Tibial nerve (tissue), 4 donors: ENCODE results near the gene B3GAT1. TPM values are rescaled to one million over a fixed set of nuclear protein-coding genes. Genes with fewer than 3 reads are reported as not detected.

ENCODE experiments used
- DNase-seq, 2 donors: peaks; one replicate each; pipeline ENCODE4 v3.0.0-alpha.2; 2019; ENCODE audit warnings: low spot score in 2 of 2
- H3K27ac ChIP-seq, 4 donors: fragments of 200-600 bp; sonication (generic) in 3 of 4; one replicate each; pipeline ENCODE4 v1.5.1; 2017 to 2019; ENCODE audit warnings: mild to moderate bottlenecking in 1 of 4
- H3K27me3 ChIP-seq, 2 donors: fragments of 200-600 bp; sonication (generic) in 1 of 2; one replicate each; pipeline versions ENCODE4 v1.5.1 to v1.6.0; 2017 to 2019
- H3K36me3 ChIP-seq, 3 donors: fragments of 200-600 bp; sonication (generic); one replicate each; pipeline ENCODE4 v1.5.1; 2018 to 2019
- H3K4me1 ChIP-seq, 4 donors: fragments of 200-600 bp; sonication (generic) in 3 of 4; one replicate each; pipeline ENCODE4 v1.5.1; 2017 to 2019
- H3K4me3 ChIP-seq, 4 donors: fragments of 200-600 bp; sonication (generic) in 3 of 4; one replicate each; pipeline ENCODE4 v1.5.1; 2017 to 2019; ENCODE audit warnings: mild to moderate bottlenecking in 1 of 4, moderate library complexity in 1 of 4
- H3K9me3 ChIP-seq, 4 donors: fragments of 200-600 bp; sonication (generic) in 3 of 4; one replicate each; pipeline ENCODE4 v1.5.1; 2017 to 2019
- CTCF ChIP-seq, 5 experiments: fragments of 200-600 bp in 3 of 5; fragments of 450-650 bp in 2 of 5; sonication (generic) in 3 of 5; IDR thresholded peaks; one replicate each; pipeline ENCODE4 v1.5.1; 2016 to 2019; ENCODE audit warnings: antibody characterized with exemption in 5 of 5, mild to moderate bottlenecking in 3 of 5, moderate library complexity in 2 of 5
- EP300 ChIP-seq, 2 donors: sonication (generic); formaldehyde crosslinking; IDR thresholded peaks; one replicate each; pipeline ENCODE4 v1.6.1; 2017; ENCODE audit warnings: antibody characterized with exemption in 2 of 2, mild to moderate bottlenecking in 1 of 2
- POLR2A ChIP-seq, 2 donors: fragments of 450-650 bp; IDR thresholded peaks; one replicate each; pipeline ENCODE4 v1.6.1; 2017; ENCODE audit warnings: antibody characterized with exemption in 2 of 2, mild to moderate bottlenecking in 2 of 2, moderate library complexity in 2 of 2
- WGBS, 2 donors: methylation state at CpG; one replicate each; pipeline ENCODE4 v1.1.5; 2018; 5-methylcytosine and 5-hydroxymethylcytosine counted together
- total RNA-seq, 4 donors: library from RNA; depleted of rRNA; stranded (reverse); fragments of >200 nt; gene quantifications; one replicate each; pipeline ENCODE4 v1.1.0, GENCODE V29; 2016

Gene B3GAT1
- total RNA-seq, 4 donors from 2014 or later: 6.6 to 18.0 (median 9.1) TPM

- TF ChIP-seq CTCF (IDR thresholded peaks at IDR 0.05): no peak
- no peak for TF ChIP-seq POLR2A (IDR thresholded peaks at IDR 0.05)
- no peak for TF ChIP-seq EP300 (IDR thresholded peaks at IDR 0.05)
These were observed 77.1 kb downstream of the B3GAT1 start for GRCh38 chr11:134334796-134335571.

GRCh38 chr11:134333946-134334345 is 78.1 kb downstream of the B3GAT1 start:
- Histone ChIP-seq H3K27me3 (no peaks in the 10 kb centered on the region), H3K36me3 (no peaks in the 10 kb centered on the region), H3K4me1 (peaks cover 0 to 24% (median 7%) of the 10 kb centered on the region in 4 donors), H3K4me3 (no peak overlapping the region), H3K9me3 (no peaks in the 10 kb centered on the region), H3K27ac (no peak overlapping the region)
- TF ChIP-seq EP300 (IDR thresholded peaks at IDR 0.05) (no peak), CTCF (IDR thresholded peaks at IDR 0.05) (no peak), POLR2A (IDR thresholded peaks at IDR 0.05) (no peak)
- WGBS, 2 donors: 42 to 62% methylated on average over 3 of the region's 3 CpGs
- no peak for DNase-seq

More at GRCh38 chr11:134334796-134335571, 77.1 kb downstream of the B3GAT1 start:
- no peak overlapping the region for H3K4me3 ChIP-seq
- peaks cover 0 to 24% (median 7%) of the 10 kb centered on the region in 4 donors for H3K4me1 ChIP-seq
- WGBS, 2 donors: 85 to 91% methylated on average over 10 of the region's 10 CpGs
- no peak for DNase-seq
- no peaks in the 10 kb centered on the region for H3K27me3 ChIP-seq
- H3K36me3 ChIP-seq: no peaks in the 10 kb centered on the region
- no peak overlapping the region for H3K27ac ChIP-seq
- no peaks in the 10 kb centered on the region for H3K9me3 ChIP-seq

GRCh38 chr11:134333312-134333711 is 78.7 kb downstream of the B3GAT1 start:
- DNase-seq: no peak
- TF ChIP-seq CTCF (IDR thresholded peaks at IDR 0.05) (no peak), POLR2A (IDR thresholded peaks at IDR 0.05) (no peak), EP300 (IDR thresholded peaks at IDR 0.05) (no peak)
- WGBS, 2 donors: 85 to 87% methylated on average over 7 of the region's 7 CpGs
- H3K36me3 ChIP-seq: no peaks in the 10 kb centered on the region
- H3K27me3 ChIP-seq: no peaks in the 10 kb centered on the region
- no peaks in the 10 kb centered on the region for H3K9me3 ChIP-seq
- H3K4me3 ChIP-seq: no peak overlapping the region
- peaks cover 0 to 24% (median 7%) of the 10 kb centered on the region in 4 donors for H3K4me1 ChIP-seq
- no peak overlapping the region for H3K27ac ChIP-seq

GRCh38 chr11:134332782-134333181 is 79.3 kb downstream of the B3GAT1 start:
- Histone ChIP-seq H3K27ac (no peak overlapping the region), H3K27me3 (no peaks in the 10 kb centered on the region), H3K4me1 (peaks cover 0 to 24% (median 7%) of the 10 kb centered on the region in 4 donors), H3K9me3 (no peaks in the 10 kb centered on the region), H3K36me3 (no peaks in the 10 kb centered on the region), H3K4me3 (peak overlapping the region in 1 of 4 donors; percentile 63)
- WGBS, 2 donors: 53 to 66% methylated on average over 7 of the region's 7 CpGs
- TF ChIP-seq EP300 (IDR thresholded peaks at IDR 0.05): no peak
- DNase-seq: no peak

GRCh38 chr11:134332189-134332631 is 79.8 kb downstream of the B3GAT1 start:
- no peaks in the 10 kb centered on the region for H3K27me3 ChIP-seq
- peak overlapping the region; percentile 36 to 63 (median 50) for H3K4me3 ChIP-seq
- H3K27ac ChIP-seq: peak overlapping the region in 1 of 4 donors; percentile 13
- no peaks in the 10 kb centered on the region for H3K9me3 ChIP-seq
- TF ChIP-seq EP300 (IDR thresholded peaks at IDR 0.05) (no peak), POLR2A (IDR thresholded peaks at IDR 0.05) (no peak), CTCF (IDR thresholded peaks at IDR 0.05) (no peak)
- peaks cover 0 to 24% (median 7%) of the 10 kb centered on the region in 4 donors for H3K4me1 ChIP-seq
- DNase-seq: no peak
- WGBS, 2 donors: 1 to 2% methylated on average over 26 to 40 of the region's 40 CpGs
- H3K36me3 ChIP-seq: no peaks in the 10 kb centered on the region
